H9 (cell line): Measurements from ENCODE around the gene MFGE8. TPM values are rescaled to one million over a fixed set of nuclear protein-coding genes. Genes with fewer than 3 reads are reported as not detected.

ENCODE experiments used
- DNase-seq: peaks from one replicate; pipeline ENCODE4 v3.0.0-alpha.2; 2017
- H2AFZ ChIP-seq: one replicate; pipeline ENCODE4 v1.6.1; 2013; ENCODE audit warnings: mild to moderate bottlenecking, low read length, control low read depth, moderate library complexity
- H2AK5ac ChIP-seq: 2 replicates; pipeline ENCODE4 v1.6.1; 2013; ENCODE audit warnings: low read length, control low read depth, mixed read lengths; ENCODE audit not compliant: insufficient read length
- H2BK120ac ChIP-seq: one replicate; pipeline ENCODE4 v1.6.1; 2013; ENCODE audit warnings: low read depth, mild to moderate bottlenecking, low read length, control low read depth, inconsistent platforms; ENCODE audit not compliant: poor library complexity, severe bottlenecking
- H2BK12ac ChIP-seq: 2 replicates; pipeline ENCODE4 v1.6.1; 2013; ENCODE audit warnings: low read length, control low read depth, mixed read lengths, low read depth; ENCODE audit not compliant: insufficient read length
- H2BK15ac ChIP-seq: 2 replicates; pipeline ENCODE4 v1.6.1; 2013; ENCODE audit warnings: low read depth, low read length, control low read depth
- H2BK20ac ChIP-seq: one replicate; pipeline ENCODE4 v1.6.1; 2013; ENCODE audit warnings: low read depth, mild to moderate bottlenecking, low read length, control low read depth, inconsistent platforms; ENCODE audit not compliant: poor library complexity, severe bottlenecking
- H2BK5ac ChIP-seq: 2 replicates; pipeline ENCODE4 v1.6.1; 2013; ENCODE audit warnings: low read length, control low read depth, mixed read lengths; ENCODE audit not compliant: insufficient read length
- H3K14ac ChIP-seq: 2 replicates; pipeline ENCODE4 v1.6.1; 2013; ENCODE audit warnings: low read length, control low read depth; ENCODE audit not compliant: insufficient read depth
- H3K18ac ChIP-seq: 2 replicates; pipeline ENCODE4 v1.6.1; 2013; ENCODE audit warnings: low read depth, mild to moderate bottlenecking, mixed read lengths, low read length, control low read depth; ENCODE audit not compliant: insufficient read length
- H3K23ac ChIP-seq: 2 replicates; pipeline ENCODE4 v1.6.1; 2013; ENCODE audit warnings: low read length, control low read depth, mixed read lengths, low read depth; ENCODE audit not compliant: insufficient read length
- H3K23me2 ChIP-seq: 2 replicates; pipeline ENCODE4 v1.6.1; 2013; ENCODE audit warnings: low read depth, mild to moderate bottlenecking, mixed read lengths, low read length, control low read depth; ENCODE audit not compliant: insufficient read length, poor library complexity, severe bottlenecking
- H3K27ac ChIP-seq: 2 replicates; pipeline ENCODE4 v1.5.1; 2013; ENCODE audit warnings: low read length, control low read depth, mixed read lengths, low read depth; ENCODE audit not compliant: insufficient read length
- H3K27me3 ChIP-seq: 2 replicates; pipeline ENCODE4 v1.6.1; 2013; ENCODE audit warnings: low read length, control low read depth, inconsistent platforms; ENCODE audit not compliant: insufficient read depth
- H3K4ac ChIP-seq: 2 replicates; pipeline ENCODE4 v1.6.1; 2013; ENCODE audit warnings: low read depth, mild to moderate bottlenecking, control low read depth, inconsistent platforms, low read length, moderate library complexity
- H3K4me1 ChIP-seq: 2 replicates; pipeline ENCODE4 v1.6.1; 2013; ENCODE audit warnings: low read length, control low read depth, inconsistent platforms; ENCODE audit not compliant: insufficient read depth
- H3K4me2 ChIP-seq: 2 replicates; pipeline ENCODE4 v1.6.1; 2013; ENCODE audit warnings: low read length, control low read depth, mixed read lengths; ENCODE audit not compliant: insufficient read length, insufficient read depth
- H3K56ac ChIP-seq: 2 replicates; pipeline ENCODE4 v1.6.1; 2013; ENCODE audit warnings: low read depth, mild to moderate bottlenecking, mixed read lengths, low read length, control low read depth; ENCODE audit not compliant: insufficient read length
- H3K79me1 ChIP-seq: 2 replicates; pipeline ENCODE4 v1.6.1; 2013; ENCODE audit warnings: low read depth, mild to moderate bottlenecking, moderate library complexity, low read length, control low read depth, inconsistent platforms; ENCODE audit not compliant: insufficient read depth, poor library complexity, severe bottlenecking
- H3K79me2 ChIP-seq: 2 replicates; pipeline ENCODE4 v1.6.1; 2013; ENCODE audit warnings: low read length, control low read depth, inconsistent platforms; ENCODE audit not compliant: insufficient read depth
- H3K9ac ChIP-seq: 2 replicates; pipeline ENCODE4 v1.6.1; 2013; ENCODE audit warnings: low read length, control low read depth, mixed read lengths; ENCODE audit not compliant: insufficient read length; ENCODE audit errors: extremely low read depth
- H3K9me3 ChIP-seq: one replicate; pipeline ENCODE4 v1.6.1; 2013; ENCODE audit warnings: low read depth, low read length, inconsistent platforms; ENCODE audit not compliant: control insufficient read depth
- H3T11ph ChIP-seq: one replicate; pipeline ENCODE4 v1.6.1; 2013; ENCODE audit warnings: mild to moderate bottlenecking, low read length, control low read depth, inconsistent platforms
- H4K20me1 ChIP-seq: one replicate; pipeline ENCODE4 v1.6.1; 2013; ENCODE audit not compliant: control insufficient read depth, insufficient read length, insufficient read depth
- H4K5ac ChIP-seq: 2 replicates; pipeline ENCODE4 v1.6.1; 2013; ENCODE audit warnings: low read depth, mild to moderate bottlenecking, mixed read lengths, low read length, control low read depth; ENCODE audit not compliant: insufficient read length
- H4K8ac ChIP-seq: replicated peaks from 2 replicates; pipeline ENCODE4 v1.6.1; 2013; ENCODE audit warnings: low read length, control low read depth, mixed read lengths, low read depth; ENCODE audit not compliant: insufficient read length
- H4K91ac ChIP-seq: 2 replicates; pipeline ENCODE4 v1.6.1; 2013; ENCODE audit warnings: low read depth, mild to moderate bottlenecking, moderate library complexity, mixed read lengths, low read length, control low read depth; ENCODE audit not compliant: insufficient read length
- H3K27ac Mint-ChIP-seq, 3 experiments: 2 replicates in 2 of 3; 3 replicates in 1 of 3; pipeline ENCODE4 v1.8.0; 2020 to 2021; ENCODE audit warnings: mixed read lengths in 3 of 3, mild to moderate bottlenecking in 1 of 3, moderate library complexity in 1 of 3
- H3K27me3 Mint-ChIP-seq: 2 replicates; pipeline ENCODE4 v1.8.0; 2021; ENCODE audit warnings: low read depth, mild to moderate bottlenecking, moderate library complexity, mixed read lengths
- H3K36me3 Mint-ChIP-seq, 3 experiments: 2 replicates in 2 of 3; 3 replicates in 1 of 3; pipeline ENCODE4 v1.8.0; 2020 to 2021; ENCODE audit warnings: low read depth in 3 of 3, mixed read lengths in 3 of 3; ENCODE audit not compliant: insufficient read depth in 1 of 3
- H3K4me1 Mint-ChIP-seq, 2 experiments: 2 replicates each; pipeline ENCODE4 v1.8.0; 2020; ENCODE audit warnings: mixed read lengths in 2 of 2
- H3K4me3 Mint-ChIP-seq, 2 experiments: 2 replicates in 1 of 2; 3 replicates in 1 of 2; pipeline ENCODE4 v1.8.0; 2020 to 2021; ENCODE audit warnings: mild to moderate bottlenecking in 2 of 2, mixed read lengths in 2 of 2, moderate library complexity in 1 of 2
- H3K9me3 Mint-ChIP-seq, 2 experiments: 2 replicates in 1 of 2; 3 replicates in 1 of 2; pipeline ENCODE4 v1.8.0; 2020; ENCODE audit warnings: mild to moderate bottlenecking in 2 of 2, mixed read lengths in 2 of 2, moderate library complexity in 1 of 2
- CTCF ChIP-seq: fragments of 200-600 bp; sonication (generic); conservative IDR thresholded peaks from 3 replicates; pipeline ENCODE4 v1.8.0; 2021; ENCODE audit warnings: antibody characterized with exemption, mild to moderate bottlenecking
- WGBS: extraction: QIAGEN DNeasy Blood & Tissue Kit; methylation state at CpG from one replicate; pipeline ENCODE4 v1.1.7; 2013; ENCODE audit warnings: missing lambda C conversion rate, low lambda C conversion rate, mixed read lengths; ENCODE audit not compliant: insufficient read length; ENCODE audit errors: extremely low coverage; 5-methylcytosine and 5-hydroxymethylcytosine counted together
- total RNA-seq: library from RNA; stranded (reverse); gene quantifications from 2 replicates; pipeline ENCODE4 v1.2.1, GENCODE V29; 2021

MFGE8 gene
- total RNA-seq, 1 experiment from 2014 or later: 653 TPM

- Mint-ChIP-seq H3K4me3 (no peak overlapping the region), H3K27ac (peak overlapping the region in 2 of 3 experiments; percentile 43 to 53; a peak in 4 of 7 replicates), H3K4me1 (peaks cover 9 to 14% of the 10 kb centered on the region in 2 experiments), H3K36me3 (peaks cover 13 to 33% (median 16%) of the 10 kb centered on the region in 3 experiments; a peak in 6 of 7 replicates), H3K27me3 (peaks cover 11% of the 10 kb centered on the region), H3K9me3 (peaks cover 0 to 6% of the 10 kb centered on the region in 2 experiments; a peak in 3 of 5 replicates)
- no peak overlapping the region for H2BK5ac ChIP-seq
- H2BK20ac ChIP-seq: no peak overlapping the region
- DNase-seq: no peak
- no peak overlapping the region for H2BK15ac ChIP-seq
- H4K8ac ChIP-seq: no peak overlapping the region
- no peak overlapping the region for H3K4ac ChIP-seq
- peaks cover 2% of the 10 kb centered on the region for H4K20me1 ChIP-seq
- no peak overlapping the region for H3K23ac ChIP-seq
- H3K14ac ChIP-seq: no peak overlapping the region
- no peaks in the 10 kb centered on the region; the same call in 1 of the 2 replicates for H3K4me1 ChIP-seq
- H4K91ac ChIP-seq: no peak overlapping the region
- H3K27me3 ChIP-seq: no peaks in the 10 kb centered on the region
- no peak overlapping the region for H2AFZ ChIP-seq
- no peak overlapping the region for H3K4me2 ChIP-seq
- no peak overlapping the region for H2BK12ac ChIP-seq
- H3K23me2 ChIP-seq: no peaks in the 10 kb centered on the region
- no peaks in the 10 kb centered on the region for H3K9me3 ChIP-seq
- no peak overlapping the region for H3K27ac ChIP-seq
- H3K9ac ChIP-seq: no peak overlapping the region
- H3K79me1 ChIP-seq: no peaks in the 10 kb centered on the region
- H3T11ph ChIP-seq: no peak overlapping the region
- no peak overlapping the region for H2AK5ac ChIP-seq
- no peak overlapping the region for H2BK120ac ChIP-seq
- H3K79me2 ChIP-seq: no peaks in the 10 kb centered on the region
- no CpG with 5 or more reads among the region's 6 CpGs for WGBS
- no peak overlapping the region for H3K56ac ChIP-seq
- no peak overlapping the region for H4K5ac ChIP-seq
- no peak overlapping the region for H3K18ac ChIP-seq
- no peak for TF ChIP-seq CTCF
Measured at GRCh38 chr15:88874684-88875083, 38.5 kb downstream of the MFGE8 start.
